Gastroesophageal sphincter (tissue), 3 donors: Measurements from ENCODE around the gene FBXO28.

Experiments used
- CTCF ChIP-seq, 4 experiments: fragments of 200-600 bp in 2 of 4; fragments of 450-650 bp in 2 of 4; sonication (generic) in 1 of 4; IDR thresholded peaks; one replicate each; pipeline ENCODE4 v1.5.1; 2017 to 2019; ENCODE audit warnings: antibody characterized with exemption in 4 of 4, mild to moderate bottlenecking in 2 of 4, moderate library complexity in 2 of 4
- POLR2A ChIP-seq, 2 donors: fragments of 450-650 bp; IDR thresholded peaks; one replicate each; pipeline ENCODE4 v1.6.1; 2017; ENCODE audit warnings: antibody characterized with exemption in 2 of 2, mild to moderate bottlenecking in 2 of 2, moderate library complexity in 1 of 2
- POLR2AphosphoS5 ChIP-seq: sonication (generic); formaldehyde crosslinking; IDR thresholded peaks from one replicate; pipeline ENCODE4 v1.6.1; 2017; ENCODE audit warnings: antibody characterized with exemption

DNA sequence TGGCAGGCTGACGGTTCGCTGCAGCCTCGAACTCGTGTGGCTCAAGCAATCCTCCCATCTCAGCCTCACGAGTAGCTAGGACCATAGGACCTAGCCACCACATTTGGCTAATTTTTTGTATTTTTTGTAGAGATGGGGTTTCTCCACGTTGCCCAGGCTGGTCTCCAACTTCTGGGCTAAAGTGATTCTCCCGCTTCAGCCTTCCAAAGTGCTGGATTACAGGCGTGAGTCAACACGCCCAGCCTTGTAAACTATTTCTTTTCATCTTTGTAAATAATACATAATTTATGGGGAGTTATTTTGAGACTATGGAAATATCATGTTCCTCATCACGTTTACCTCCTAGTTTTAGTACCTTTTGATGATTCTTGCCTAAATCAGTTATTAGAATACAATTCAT is 906 bp upstream of the FBXO28 start:
- TF ChIP-seq CTCF (IDR thresholded peaks at IDR 0.05) (no peak), POLR2A (IDR thresholded peaks at IDR 0.05) (no peak), POLR2AphosphoS5 (no peak)
